ENCODE measurements around the gene HIVEP3.

The HIVEP3 gene

GRCh38 chr1:41648844-41649243 lies 269.9 kb downstream of the HIVEP3 start:
- no peak for DNase-seq (ENCODE audit: low spot score)

DNA sequence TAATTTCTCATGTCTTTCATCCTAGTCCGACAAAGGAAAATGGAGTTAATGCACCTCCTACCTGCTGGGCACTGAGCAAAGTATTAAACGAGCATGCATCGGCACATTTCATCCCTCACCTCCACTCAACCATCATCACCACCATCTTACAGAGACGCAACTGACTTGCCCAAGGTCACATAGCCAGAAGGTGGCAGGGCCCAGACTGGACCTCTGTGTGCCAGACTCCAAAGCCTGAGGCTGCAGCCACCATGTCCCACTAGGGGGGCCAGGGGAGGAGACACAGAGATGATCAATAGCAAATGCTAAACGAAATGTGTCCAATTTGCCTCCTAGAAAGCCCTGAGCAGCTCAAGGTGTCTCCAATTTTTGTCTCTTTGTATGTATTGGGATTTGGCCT lies 270.5 kb downstream of the HIVEP3 start:
- no peak for DNase-seq (ENCODE audit: low spot score)

DNA sequence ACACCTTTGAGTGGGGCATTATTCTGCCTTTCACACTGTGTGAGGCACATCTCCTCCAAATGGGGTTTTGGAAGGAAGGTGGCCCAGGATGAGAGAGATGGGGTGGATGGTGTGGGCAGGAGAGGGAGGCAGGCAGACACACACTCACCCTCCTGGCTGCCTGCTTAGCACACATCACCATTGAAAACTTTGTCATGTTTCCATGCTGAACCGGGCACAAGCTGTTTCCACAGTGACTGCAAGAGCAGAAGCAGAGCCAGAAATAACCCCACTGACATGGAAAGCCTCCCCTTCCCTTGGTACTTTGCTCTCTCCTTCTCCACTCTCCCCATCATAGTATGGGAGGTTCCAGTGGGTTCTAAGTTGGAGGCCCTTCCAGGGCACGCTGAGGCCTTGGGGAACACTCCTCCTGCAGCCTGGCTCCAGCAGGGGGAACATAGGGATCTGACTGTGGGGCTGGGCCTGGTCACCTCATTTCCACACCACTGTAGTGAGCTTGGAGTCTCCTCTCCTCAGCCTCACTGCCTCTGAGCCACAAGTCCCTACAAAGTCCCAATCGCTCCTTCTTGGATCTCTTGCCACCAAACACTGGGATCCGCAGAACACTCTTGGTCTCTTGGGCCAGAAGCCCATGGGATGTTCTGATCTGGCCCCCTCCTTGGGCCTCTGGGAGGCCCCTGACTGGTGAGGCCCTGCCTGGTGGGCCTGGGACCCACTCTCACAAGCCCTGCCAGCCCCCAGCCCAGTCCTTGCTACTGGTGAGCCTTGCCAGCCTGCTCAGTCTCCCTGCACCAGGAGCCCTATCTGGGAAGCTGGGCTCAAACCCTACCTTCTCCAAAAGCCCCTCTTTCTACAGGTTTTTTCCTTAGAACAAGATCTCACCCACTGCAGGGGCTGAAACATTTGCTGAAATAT lies 271.2 kb downstream of the HIVEP3 start:
- DNase-seq (ENCODE audit: low spot score): no peak

- DNase-seq (ENCODE audit: low spot score): no peak
Observed at GRCh38 chr1:41646186-41646585, 272.5 kb downstream of the HIVEP3 start.

DNA sequence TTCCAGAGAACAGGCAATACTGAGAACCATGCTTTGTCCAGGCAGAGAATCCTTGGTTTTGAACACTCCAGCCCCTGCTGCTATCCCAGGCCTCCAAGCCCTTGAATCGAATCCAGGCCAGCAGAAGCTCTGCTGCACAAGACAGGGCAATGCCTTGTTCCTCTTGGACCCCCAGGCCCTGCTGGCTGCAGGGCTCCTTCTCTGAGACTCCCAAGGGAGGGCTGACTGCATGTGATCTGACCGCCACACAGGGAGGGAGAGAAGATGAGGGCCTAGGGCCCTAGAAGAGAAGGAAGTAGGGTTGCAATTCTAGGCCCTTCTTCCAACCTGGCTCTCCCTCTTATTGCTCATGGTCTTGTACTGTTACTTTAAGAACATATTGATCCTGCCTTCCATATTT lies 273.7 kb downstream of the HIVEP3 start:
- no peak for DNase-seq (ENCODE audit: low spot score)

- DNase-seq (ENCODE audit: low spot score): no peak
Observed at GRCh38 chr1:41642922-41643821, 275.6 kb downstream of the HIVEP3 start.

GRCh38 chr1:41641941-41642527 lies 276.7 kb downstream of the HIVEP3 start:
- no peak for DNase-seq (ENCODE audit: low spot score)

DNA sequence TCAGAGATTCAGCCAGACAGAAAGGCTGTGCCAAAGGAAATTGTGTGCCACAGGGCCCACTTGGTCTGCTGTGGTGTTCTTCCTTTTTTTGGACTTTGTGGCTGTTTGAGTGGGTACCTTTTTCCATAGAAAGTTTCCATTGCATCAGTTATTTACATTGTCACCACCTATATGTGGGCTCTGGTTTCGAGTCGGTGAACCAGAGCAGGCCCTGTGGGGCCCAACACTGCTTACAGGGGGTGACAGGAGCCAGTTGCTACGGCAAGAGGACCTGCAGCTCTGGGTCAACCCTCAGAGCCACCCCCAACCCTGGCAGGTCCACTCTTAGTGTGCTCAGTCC lies 277.3 kb downstream of the HIVEP3 start:
- DNase-seq (ENCODE audit: low spot score): no peak

GRCh38 chr1:41640756-41641474 lies 277.8 kb downstream of the HIVEP3 start:
- DNase-seq (ENCODE audit: low spot score): no peak

DNA sequence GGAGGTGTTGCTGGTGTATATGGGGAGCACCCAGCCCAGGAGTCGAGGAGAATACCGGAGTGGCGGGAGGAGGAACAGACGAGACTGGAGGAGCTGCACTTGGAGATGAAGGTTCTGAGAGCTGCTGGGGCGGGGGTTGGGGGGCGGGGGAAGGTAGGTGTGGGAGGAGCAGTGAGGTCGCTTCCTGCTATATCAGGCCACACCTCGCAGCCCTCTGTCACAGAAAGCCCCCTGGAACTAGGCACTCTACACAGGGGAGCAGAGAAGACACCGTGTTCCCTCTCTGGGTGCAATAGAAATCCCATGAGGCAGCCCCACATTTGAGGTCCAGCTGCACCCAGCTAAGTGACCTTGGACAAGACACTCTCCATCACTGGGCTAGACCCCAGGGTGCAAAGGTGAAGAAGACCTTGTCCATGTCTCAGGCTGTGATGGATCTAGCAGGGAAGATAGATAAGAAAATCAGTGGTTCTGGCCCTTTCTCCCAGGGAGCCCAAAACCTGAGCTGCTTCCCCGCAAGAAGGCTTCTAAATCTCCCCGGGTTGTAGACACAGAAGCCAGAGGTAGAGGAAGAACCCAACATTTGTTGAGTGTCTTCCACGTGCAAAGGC lies 278.5 kb downstream of the HIVEP3 start:
- DNase-seq (ENCODE audit: low spot score): no peak

- peak; percentile 84 for DNase-seq (ENCODE audit: low spot score)
Observed at GRCh38 chr1:41639332-41639936, 279.3 kb downstream of the HIVEP3 start.

- DNase-seq (ENCODE audit: low spot score): no peak
Observed at GRCh38 chr1:41638086-41639024, 280.4 kb downstream of the HIVEP3 start.

DNA sequence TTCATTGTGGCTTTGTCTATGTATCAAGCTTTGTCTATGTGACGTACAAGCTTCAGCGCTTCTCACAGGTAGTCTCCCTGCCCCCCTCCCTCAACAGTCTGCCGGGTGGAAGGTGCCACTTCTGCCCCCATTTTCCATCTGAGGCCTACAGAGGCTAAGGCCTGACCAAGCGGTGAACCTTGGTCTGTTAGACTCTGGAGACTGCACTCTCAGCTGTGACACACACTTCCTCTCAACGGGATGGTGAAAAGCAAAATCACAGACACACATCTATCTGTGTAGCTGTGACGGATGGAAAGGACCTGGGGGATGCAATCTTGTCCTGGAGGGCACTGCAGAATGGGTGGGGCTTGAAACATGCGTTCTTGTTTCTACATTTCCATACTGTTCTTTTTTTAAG lies 281.4 kb downstream of the HIVEP3 start:
- DNase-seq (ENCODE audit: low spot score): no peak

GRCh38 chr1:41633764-41634163 lies 285.0 kb downstream of the HIVEP3 start:
- no peak for DNase-seq (ENCODE audit: low spot score)

GRCh38 chr1:41632781-41633575 lies 285.7 kb downstream of the HIVEP3 start:
- no peak for DNase-seq (ENCODE audit: low spot score)

- DNase-seq (ENCODE audit: low spot score): no peak
Observed at GRCh38 chr1:41631971-41632370, 286.8 kb downstream of the HIVEP3 start.

DNA sequence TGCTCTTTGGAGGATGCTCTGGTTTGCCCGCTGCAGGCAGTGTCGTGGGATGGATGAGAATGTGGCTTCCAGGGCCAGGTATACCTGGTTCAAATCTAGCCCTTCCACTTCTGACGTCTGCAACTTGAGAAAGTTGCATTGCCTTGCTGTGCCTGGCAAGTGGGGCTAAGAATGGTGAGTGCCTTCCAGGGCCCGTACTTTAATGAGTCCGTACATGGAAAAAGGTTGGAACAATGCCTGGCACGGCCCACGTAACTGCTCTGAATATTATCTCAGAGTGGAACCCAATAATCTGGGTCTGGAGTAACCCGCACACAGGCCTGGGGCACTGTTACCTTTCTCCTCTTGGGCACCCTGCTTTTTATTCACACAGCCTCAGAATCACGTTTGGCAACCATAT lies 287.6 kb downstream of the HIVEP3 start:
- DNase-seq (ENCODE audit: low spot score): no peak

DNA sequence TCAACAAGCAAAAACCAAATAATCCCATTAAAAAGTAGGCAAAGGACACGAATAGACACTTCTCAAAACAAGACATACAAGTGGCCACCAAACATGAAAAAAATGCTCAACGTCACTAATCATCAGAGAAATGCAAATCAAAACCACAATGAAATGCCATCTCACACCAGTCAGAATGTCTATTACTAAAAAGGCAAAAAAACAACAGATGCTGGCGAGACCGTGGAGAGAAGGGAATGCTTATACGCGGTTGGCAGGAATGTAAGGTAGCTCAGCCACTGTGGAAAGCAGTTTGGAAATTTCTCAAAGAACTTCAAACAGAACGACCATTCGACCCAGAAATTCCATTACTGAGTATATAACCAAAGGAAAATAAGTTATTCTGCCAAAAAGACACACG lies 289.2 kb downstream of the HIVEP3 start:
- no peak for DNase-seq (ENCODE audit: low spot score)

DNA sequence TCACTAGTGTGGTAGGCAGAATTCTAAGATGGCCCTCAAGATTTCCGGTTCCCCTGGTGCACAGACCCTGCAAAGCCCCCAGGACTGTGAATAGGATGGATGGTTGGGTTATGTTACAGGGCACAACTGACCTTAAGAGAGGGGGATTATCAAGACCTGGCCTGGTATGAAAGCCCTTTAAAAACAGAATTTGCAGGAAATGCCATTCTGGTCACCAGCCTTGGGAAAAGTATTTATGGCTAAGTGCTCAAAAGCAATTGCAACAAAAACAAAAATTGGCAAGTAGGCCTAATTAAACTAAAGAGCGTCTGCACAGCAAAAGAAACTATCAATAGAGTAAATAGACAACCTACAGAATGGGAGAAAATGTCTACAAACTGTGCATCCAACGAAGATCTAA lies 289.6 kb downstream of the HIVEP3 start:
- DNase-seq (ENCODE audit: low spot score): no peak

Data from activated CD4-positive, alpha-beta T cell treated with anti-CD3 and anti-CD28 coated beads, Interleukin-2, Interleukin-4, amounts not matched to agents 100 ng/mL and 50 ng/mL, durations not matched to agents 16 hours and 8 hours (primary cell).